Measurements from ENCODE around the gene SNX12. TPM values are rescaled to one million over a fixed set of nuclear protein-coding genes. Genes with fewer than 3 reads are reported as not detected.
A peak's percentile ranks its signal among the peaks of the same experiment; 100 is the strongest.

The SNX12 gene
- total RNA-seq, 4 donors from 2014 or later, result 45.0 to 65.7 (median 51.7) TPM

DNA sequence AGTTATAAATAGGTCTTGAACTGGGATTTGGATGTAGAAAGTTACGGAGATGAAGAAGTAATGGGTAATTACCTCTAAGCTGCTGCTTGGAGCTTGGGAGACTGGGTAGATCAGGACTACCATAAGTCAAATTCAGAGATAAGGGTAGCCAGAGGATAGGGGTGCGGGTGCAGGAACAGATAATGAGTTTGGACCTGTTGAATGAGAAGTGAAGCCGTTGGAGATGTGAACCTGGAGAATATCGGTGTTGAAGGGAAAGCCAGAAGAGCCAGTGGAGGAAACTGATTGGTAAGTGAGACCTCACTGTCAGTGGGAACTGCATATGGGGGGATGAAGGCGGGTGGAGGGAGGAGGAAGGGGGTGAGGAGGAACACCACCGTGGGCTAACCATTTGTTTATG is 26.9 kb upstream of the SNX12 start:
- TF ChIP-seq, protein P1, sequence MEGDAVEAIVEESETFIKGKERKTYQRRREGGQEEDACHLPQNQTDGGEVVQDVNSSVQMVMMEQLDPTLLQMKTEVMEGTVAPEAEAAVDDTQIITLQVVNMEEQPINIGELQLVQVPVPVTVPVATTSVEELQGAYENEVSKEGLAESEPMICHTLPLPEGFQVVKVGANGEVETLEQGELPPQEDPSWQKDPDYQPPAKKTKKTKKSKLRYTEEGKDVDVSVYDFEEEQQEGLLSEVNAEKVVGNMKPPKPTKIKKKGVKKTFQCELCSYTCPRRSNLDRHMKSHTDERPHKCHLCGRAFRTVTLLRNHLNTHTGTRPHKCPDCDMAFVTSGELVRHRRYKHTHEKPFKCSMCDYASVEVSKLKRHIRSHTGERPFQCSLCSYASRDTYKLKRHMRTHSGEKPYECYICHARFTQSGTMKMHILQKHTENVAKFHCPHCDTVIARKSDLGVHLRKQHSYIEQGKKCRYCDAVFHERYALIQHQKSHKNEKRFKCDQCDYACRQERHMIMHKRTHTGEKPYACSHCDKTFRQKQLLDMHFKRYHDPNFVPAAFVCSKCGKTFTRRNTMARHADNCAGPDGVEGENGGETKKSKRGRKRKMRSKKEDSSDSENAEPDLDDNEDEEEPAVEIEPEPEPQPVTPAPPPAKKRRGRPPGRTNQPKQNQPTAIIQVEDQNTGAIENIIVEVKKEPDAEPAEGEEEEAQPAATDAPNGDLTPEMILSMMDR (IDR thresholded peaks at IDR 0.05), result no peak
- no peak for TF ChIP-seq POLR2A (IDR thresholded peaks at IDR 0.05)
- Histone ChIP-seq H3K4me3 (replicated peaks in 1 of 3) (peak overlapping the region in 1 of 3 donors; percentile 43), H3K9me3 (no peaks in the 10 kb centered on the region), H3K36me3 (no peaks in the 10 kb centered on the region), H3K27ac (no peak overlapping the region), H3K27me3 (no peaks in the 10 kb centered on the region), H3K4me1 (peaks cover 0 to 5% of the 10 kb centered on the region in 2 donors)
- intact Hi-C loops (cut with DNase I), result no loop called here
- 27 to 38% methylated on average over 6 of the region's 6 CpGs for WGBS, 2 donors
- DNase-seq, result no peak

DNA sequence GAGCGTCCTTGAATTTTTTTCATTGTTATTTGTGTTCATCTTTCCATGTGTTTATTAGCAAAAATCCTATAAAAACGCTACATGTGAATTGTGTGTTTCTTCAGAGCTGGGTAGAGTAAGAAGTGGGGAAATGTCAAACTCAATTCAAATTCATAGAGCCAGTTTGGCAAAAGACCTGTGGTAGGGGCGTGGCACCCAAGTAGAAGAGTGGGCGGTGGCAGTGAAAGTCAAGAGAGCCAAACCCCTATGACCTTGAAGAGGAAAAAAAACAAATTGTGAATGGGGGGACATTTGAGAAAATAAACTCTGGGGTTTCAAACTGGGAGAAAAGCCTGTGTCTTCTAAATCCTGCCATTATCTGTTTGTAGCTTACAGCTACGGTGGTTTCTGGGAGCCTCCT is 23.1 kb upstream of the SNX12 start:
- no peak for TF ChIP-seq POLR2A (IDR thresholded peaks at IDR 0.05)
- TF ChIP-seq, protein P1 (IDR thresholded peaks at IDR 0.05), result no peak
- intact Hi-C loops (cut with DNase I), result no loop called here
- WGBS, 2 donors, result 85 to 86% methylated on average over 5 of the region's 5 CpGs

DNA sequence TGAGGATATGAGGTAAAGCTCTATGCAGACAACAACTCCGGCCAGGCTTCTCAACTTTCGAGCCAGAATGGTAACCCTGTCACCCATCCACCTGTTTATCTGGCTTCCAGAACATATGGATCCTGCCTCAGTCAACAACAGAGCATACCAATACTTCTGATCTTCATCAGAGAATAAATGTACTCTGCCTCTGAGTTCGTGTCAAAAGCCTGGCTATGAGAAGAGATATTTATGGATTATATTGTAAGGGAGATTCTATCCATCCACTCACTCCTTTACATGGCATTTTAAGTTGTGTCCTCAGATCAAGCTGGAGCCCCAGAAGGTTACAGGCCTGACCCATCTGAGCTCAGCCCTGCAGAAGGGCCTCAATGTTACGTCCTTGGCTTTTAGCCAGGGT is 17.8 kb upstream of the SNX12 start:
- Histone ChIP-seq H3K4me3 (replicated peaks in 1 of 3) (no peak overlapping the region), H3K27me3 (no peaks in the 10 kb centered on the region), H3K27ac (no peak overlapping the region), H3K9me3 (no peaks in the 10 kb centered on the region), H3K4me1 (no peaks in the 10 kb centered on the region), H3K36me3 (no peaks in the 10 kb centered on the region)
- 74% methylated on average over 3 to 4 of the region's 4 CpGs for WGBS, 2 donors
- TF ChIP-seq POLR2A (IDR thresholded peaks at IDR 0.05), result no peak
- TF ChIP-seq, protein P1 (IDR thresholded peaks at IDR 0.05), result no peak
- intact Hi-C loops (cut with DNase I), result no loop called here
- DNase-seq, result no peak

More for the DNA sequence above, 23.1 kb upstream of the SNX12 start:
- DNase-seq, result no peak
- Histone ChIP-seq H3K4me3 (replicated peaks in 1 of 3) (no peak overlapping the region), H3K27me3 (no peaks in the 10 kb centered on the region), H3K4me1 (no peaks in the 10 kb centered on the region), H3K27ac (no peak overlapping the region), H3K36me3 (no peaks in the 10 kb centered on the region), H3K9me3 (no peaks in the 10 kb centered on the region)

DNA sequence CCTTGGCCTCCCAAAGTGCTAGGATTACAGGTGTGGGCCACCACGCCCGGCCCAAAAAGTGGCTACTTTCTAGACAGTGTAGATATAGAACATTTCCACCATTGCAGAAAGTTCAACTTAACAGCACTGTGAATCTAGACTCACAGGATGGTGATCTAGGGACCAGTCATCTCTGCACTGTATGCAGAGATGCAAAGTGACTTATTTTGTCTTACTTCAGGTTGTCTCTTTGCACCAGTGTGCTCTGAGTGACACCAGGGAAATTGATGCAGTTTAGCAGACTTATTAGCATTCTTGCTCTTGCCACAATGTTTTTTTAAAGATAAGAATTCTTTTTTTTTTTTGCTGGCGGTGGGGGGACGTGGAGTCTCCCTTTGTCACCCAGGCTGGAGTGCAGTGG is 14.7 kb upstream of the SNX12 start:
- intact Hi-C loops (cut with DNase I), result no loop called here
- H3K27ac ChIP-seq, result no peak overlapping the region
- no peaks in the 10 kb centered on the region for H3K36me3 ChIP-seq
- DNase-seq, result no peak
- H3K9me3 ChIP-seq, result no peaks in the 10 kb centered on the region
- H3K27me3 ChIP-seq, result no peaks in the 10 kb centered on the region
- WGBS, 2 donors, result 85 to 86% methylated on average over 4 of the region's 4 CpGs
- TF ChIP-seq, protein P1 (IDR thresholded peaks at IDR 0.05), result no peak
- no peak for TF ChIP-seq POLR2A (IDR thresholded peaks at IDR 0.05)
- H3K4me1 ChIP-seq, result no peaks in the 10 kb centered on the region
- no peak overlapping the region for H3K4me3 ChIP-seq (replicated peaks in 1 of 3)

DNA sequence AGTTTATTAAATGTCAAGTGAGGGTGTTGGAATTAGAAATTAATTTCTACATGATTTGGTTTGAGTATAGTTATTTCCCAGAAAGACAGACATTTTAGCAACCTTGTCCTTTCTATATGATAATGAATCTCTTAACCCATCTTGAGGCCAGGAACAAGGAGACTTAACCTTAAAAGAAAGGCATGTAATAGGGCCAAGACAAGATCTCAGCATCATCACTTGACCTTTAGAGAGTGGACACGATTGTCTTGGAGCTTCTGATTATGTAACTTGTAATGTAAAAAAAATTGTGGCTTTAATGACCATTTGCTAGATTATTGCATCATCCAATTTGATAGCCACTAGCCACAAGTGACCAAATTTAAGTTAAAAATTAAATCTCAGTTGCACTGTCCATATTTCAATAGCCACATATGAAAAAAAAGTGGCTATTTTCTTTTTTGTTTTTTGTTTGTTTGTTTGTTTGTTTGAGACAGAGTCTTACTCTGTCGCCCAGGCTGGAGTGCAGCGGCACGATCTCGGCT is 14.1 kb upstream of the SNX12 start:
- no peak for DNase-seq
- intact Hi-C loops (cut with DNase I), result no loop called here
- no peak for TF ChIP-seq POLR2A (IDR thresholded peaks at IDR 0.05)
- TF ChIP-seq, protein P1 (IDR thresholded peaks at IDR 0.05), result no peak
- Histone ChIP-seq H3K9me3 (no peaks in the 10 kb centered on the region), H3K27ac (no peak overlapping the region), H3K4me1 (no peaks in the 10 kb centered on the region), H3K36me3 (no peaks in the 10 kb centered on the region), H3K4me3 (replicated peaks in 1 of 3) (no peak overlapping the region), H3K27me3 (no peaks in the 10 kb centered on the region)
- 80 to 86% methylated on average over 5 of the region's 5 CpGs for WGBS, 2 donors

All from thyroid gland (tissue), 4 donors.